ENCODE data around the gene CTRB1.
"Not testable (repeated sequence)": the region's sequence is repeated elsewhere in the genome, so short reads cannot be mapped to it uniquely, and the experiment has no call there.

The CTRB1 gene

GRCh38 chr16:75254359-75254837 is 35.6 kb downstream of the CTRB1 start:
- DNase-seq (ENCODE audit: low read depth in 2 of 2): no peak

GRCh38 chr16:75256059-75256571 is 37.3 kb downstream of the CTRB1 start:
- DNase-seq (ENCODE audit: low read depth in 2 of 2): no peak

- DNase-seq (ENCODE audit: low read depth in 2 of 2): no peak
These were observed 38.0 kb downstream of the CTRB1 start for GRCh38 chr16:75256696-75257343.

- no peak for DNase-seq (ENCODE audit: low read depth in 2 of 2)
These were observed 39.4 kb downstream of the CTRB1 start for GRCh38 chr16:75257886-75258806.

- DNase-seq (ENCODE audit: low read depth in 2 of 2): no peak
These were observed 40.0 kb downstream of the CTRB1 start for GRCh38 chr16:75258807-75259141.

GRCh38 chr16:75260851-75261589 is 42.2 kb downstream of the CTRB1 start:
- no peak for DNase-seq (ENCODE audit: low read depth in 2 of 2)

GRCh38 chr16:75261590-75262078 is 42.8 kb downstream of the CTRB1 start:
- no peak for DNase-seq (ENCODE audit: low read depth in 2 of 2)

- DNase-seq (ENCODE audit: low read depth in 2 of 2): no peak
These were observed 43.5 kb downstream of the CTRB1 start for GRCh38 chr16:75262104-75262799.

GRCh38 chr16:75262800-75263127 is 44.0 kb downstream of the CTRB1 start:
- DNase-seq (ENCODE audit: low read depth in 2 of 2): no peak

- no peak for DNase-seq (ENCODE audit: low read depth in 2 of 2)
These were observed 44.6 kb downstream of the CTRB1 start for GRCh38 chr16:75263291-75263962.

GRCh38 chr16:75263963-75264445 is 45.2 kb downstream of the CTRB1 start:
- DNase-seq (ENCODE audit: low read depth in 2 of 2): no peak

GRCh38 chr16:75264457-75264998 is 45.7 kb downstream of the CTRB1 start:
- DNase-seq (ENCODE audit: low read depth in 2 of 2): no peak

GRCh38 chr16:75264999-75265910 is 46.5 kb downstream of the CTRB1 start:
- no peak for DNase-seq (ENCODE audit: low read depth in 2 of 2)

GRCh38 chr16:75265911-75266701 is 47.3 kb downstream of the CTRB1 start:
- DNase-seq (ENCODE audit: low read depth in 2 of 2): no peak

GRCh38 chr16:75266738-75267630 is 48.2 kb downstream of the CTRB1 start:
- DNase-seq (ENCODE audit: low read depth in 2 of 2): no peak

GRCh38 chr16:75267631-75268264 is 49.0 kb downstream of the CTRB1 start:
- no peak for DNase-seq (ENCODE audit: low read depth in 2 of 2)

- not testable (repeated sequence) for DNase-seq (ENCODE audit: low read depth in 2 of 2)
These were observed 50.6 kb downstream of the CTRB1 start for GRCh38 chr16:75269358-75269757.

Data from stimulated activated CD8-positive, alpha-beta memory T cell treated with anti-CD3 and anti-CD28 coated beads, Interleukin-15, amount 100 ng/mL, for 4 hours (primary cell).